A549 treated with GW870086 at 1 μM for 4 hours (cell line): ENCODE measurements around the gene TP63. TPM values are rescaled to one million over a fixed set of nuclear protein-coding genes. Genes with fewer than 3 reads are reported as not detected.

Experiments used
- total RNA-seq: library from RNA; stranded (reverse); fragments of 200-300 nt; extraction: Qiagen RNA extraction; gene quantifications from 5 replicates; pipeline ENCODE4 v1.2.3, GENCODE V29; 2022; ENCODE audit warnings: low read depth

TP63 gene
- total RNA-seq, result 0.11 to 0.29 TPM (median 0.21 TPM) in 5 replicates

GRCh38 chr3:189631373-189631408, at the start of gene TP63:
TSS of gene TP63 (plus strand) at chr3:189631389. CDS start at chr3:189631516, 127 bp downstream.

